ENCODE data around the gene SDK2.

SDK2 gene

DNA sequence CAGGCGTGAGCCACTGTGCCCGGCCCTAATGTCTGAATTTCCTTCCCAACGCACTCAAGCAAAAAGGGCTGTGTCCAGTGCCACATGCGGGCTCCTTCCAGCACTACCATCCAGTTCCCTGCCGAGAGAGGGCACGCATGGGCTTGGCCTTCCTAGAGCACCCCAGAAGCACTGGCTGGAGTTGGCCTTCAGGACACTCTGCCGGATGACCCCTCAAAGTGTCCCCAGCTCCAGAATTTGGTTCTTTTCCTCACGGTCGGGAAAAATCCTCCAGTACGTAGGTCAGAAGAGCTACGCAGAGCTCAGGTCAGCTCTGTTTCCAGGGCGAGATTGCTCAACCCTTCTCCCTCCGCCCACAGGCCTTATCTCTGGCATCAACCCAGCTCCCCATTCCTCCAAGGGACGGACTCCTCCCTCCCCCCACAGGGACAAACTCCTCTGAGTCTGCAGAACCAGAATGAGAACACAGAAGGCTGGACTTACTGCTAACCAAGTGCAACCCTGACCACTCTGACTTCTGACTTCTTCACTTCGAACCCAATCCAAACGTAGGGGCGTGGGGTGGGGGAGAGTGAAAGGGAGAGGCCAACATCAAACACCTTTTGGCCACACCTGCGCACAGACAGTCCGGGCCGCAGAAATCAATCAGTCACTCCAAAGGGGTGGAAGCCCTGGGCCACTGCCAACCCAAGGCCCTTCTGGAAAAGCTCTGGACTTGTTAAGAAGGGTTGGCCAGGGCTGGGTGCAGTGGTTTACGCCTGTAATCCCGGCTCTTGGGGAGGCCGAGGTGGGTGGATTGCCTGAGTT is 336.0 kb downstream of the SDK2 start (continued):
- TF ChIP-seq ZNF350 (tag by site-specific recombination; IDR thresholded peaks at IDR 0.05) (no peak), ZNF658 (tag by site-specific recombination; IDR thresholded peaks at IDR 0.05) (no peak), ZNF24 (tag by site-specific recombination; IDR thresholded peaks at IDR 0.05) (no peak), ZFP41 (tag by site-specific recombination; IDR thresholded peaks at IDR 0.05; ENCODE audit: borderline replicate concordance) (no peak), HIC1 (tag by site-specific recombination; IDR thresholded peaks at IDR 0.05) (no peak), YY2 (tag by site-specific recombination; IDR thresholded peaks at IDR 0.05) (no peak), ZNF600 (tag by site-specific recombination; IDR thresholded peaks at IDR 0.05) (peak; percentile 90), ZFHX2 (tag by site-specific recombination; conservative IDR thresholded peaks at IDR 0.05) (peak; percentile 80), ZNF473 (tag by site-specific recombination; IDR thresholded peaks at IDR 0.05) (no peak), MYNN (tag by site-specific recombination; IDR thresholded peaks at IDR 0.05; ENCODE audit: borderline replicate concordance) (no peak), ZBTB17 (tag by site-specific recombination; IDR thresholded peaks at IDR 0.05) (0 out of 2 replicates have a peak, but pooled peaks have one; percentile 53), ZSCAN18 (tag by site-specific recombination; IDR thresholded peaks at IDR 0.05) (no peak), ZNF146 (tag by site-specific recombination; IDR thresholded peaks at IDR 0.05) (no peak), ZNF133 (tag by site-specific recombination; IDR thresholded peaks at IDR 0.05) (no peak), ZNF221 (tag by site-specific recombination; IDR thresholded peaks at IDR 0.05; ENCODE audit: borderline replicate concordance) (no peak), PBX3 (CRISPR knock-in tag; IDR thresholded peaks at IDR 0.05) (no peak), ZEB2 (tag by site-specific recombination; IDR thresholded peaks at IDR 0.05) (0 out of 2 replicates have a peak, but pooled peaks have one; percentile 23), GLIS1 (tag by site-specific recombination; IDR thresholded peaks at IDR 0.05) (peak; percentile 77), ZFP3 (tag by site-specific recombination; IDR thresholded peaks at IDR 0.05; ENCODE audit: low read depth) (no peak), GLI4 (tag by site-specific recombination; IDR thresholded peaks at IDR 0.05) (no peak), ELK4 (IDR thresholded peaks at IDR 0.05; ENCODE audit: borderline replicate concordance, low read depth, low read length) (no peak), ZNF561 (tag by site-specific recombination; IDR thresholded peaks at IDR 0.05; ENCODE audit: borderline replicate concordance) (no peak), KLF17 (tag by site-specific recombination; IDR thresholded peaks at IDR 0.05) (peak; percentile 88), FEZF1 (tag by site-specific recombination; IDR thresholded peaks at IDR 0.05) (no peak), ZNF645 (tag by site-specific recombination; IDR thresholded peaks at IDR 0.05) (no peak)
- TF ChIP-seq, protein P1, sequence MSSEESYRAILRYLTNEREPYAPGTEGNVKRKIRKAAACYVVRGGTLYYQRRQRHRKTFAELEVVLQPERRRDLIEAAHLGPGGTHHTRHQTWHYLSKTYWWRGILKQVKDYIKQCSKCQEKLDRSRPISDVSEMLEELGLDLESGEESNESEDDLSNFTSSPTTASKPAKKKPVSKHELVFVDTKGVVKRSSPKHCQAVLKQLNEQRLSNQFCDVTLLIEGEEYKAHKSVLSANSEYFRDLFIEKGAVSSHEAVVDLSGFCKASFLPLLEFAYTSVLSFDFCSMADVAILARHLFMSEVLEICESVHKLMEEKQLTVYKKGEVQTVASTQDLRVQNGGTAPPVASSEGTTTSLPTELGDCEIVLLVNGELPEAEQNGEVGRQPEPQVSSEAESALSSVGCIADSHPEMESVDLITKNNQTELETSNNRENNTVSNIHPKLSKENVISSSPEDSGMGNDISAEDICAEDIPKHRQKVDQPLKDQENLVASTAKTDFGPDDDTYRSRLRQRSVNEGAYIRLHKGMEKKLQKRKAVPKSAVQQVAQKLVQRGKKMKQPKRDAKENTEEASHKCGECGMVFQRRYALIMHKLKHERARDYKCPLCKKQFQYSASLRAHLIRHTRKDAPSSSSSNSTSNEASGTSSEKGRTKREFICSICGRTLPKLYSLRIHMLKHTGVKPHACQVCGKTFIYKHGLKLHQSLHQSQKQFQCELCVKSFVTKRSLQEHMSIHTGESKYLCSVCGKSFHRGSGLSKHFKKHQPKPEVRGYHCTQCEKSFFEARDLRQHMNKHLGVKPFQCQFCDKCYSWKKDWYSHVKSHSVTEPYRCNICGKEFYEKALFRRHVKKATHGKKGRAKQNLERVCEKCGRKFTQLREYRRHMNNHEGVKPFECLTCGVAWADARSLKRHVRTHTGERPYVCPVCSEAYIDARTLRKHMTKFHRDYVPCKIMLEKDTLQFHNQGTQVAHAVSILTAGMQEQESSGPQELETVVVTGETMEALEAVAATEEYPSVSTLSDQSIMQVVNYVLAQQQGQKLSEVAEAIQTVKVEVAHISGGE (tag by site-specific recombination; conservative IDR thresholded peaks at IDR 0.05; ENCODE audit: low read depth), result no peak
- TF ChIP-seq, protein P2, sequence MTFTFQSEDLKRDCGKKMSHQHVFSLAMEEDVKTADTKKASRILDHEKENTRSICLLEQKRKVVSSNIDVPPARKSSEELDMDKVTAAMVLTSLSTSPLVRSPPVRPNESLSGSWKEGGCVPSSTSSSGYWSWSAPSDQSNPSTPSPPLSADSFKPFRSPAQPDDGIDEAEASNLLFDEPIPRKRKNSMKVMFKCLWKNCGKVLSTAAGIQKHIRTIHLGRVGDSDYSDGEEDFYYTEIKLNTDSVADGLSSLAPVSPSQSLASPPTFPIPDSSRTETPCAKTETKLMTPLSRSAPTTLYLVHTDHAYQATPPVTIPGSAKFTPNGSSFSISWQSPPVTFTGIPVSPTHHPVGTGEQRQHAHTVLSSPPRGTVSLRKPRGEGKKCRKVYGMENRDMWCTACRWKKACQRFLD (tag by site-specific recombination; IDR thresholded peaks at IDR 0.05), result no peak
